ENCODE measurements around the gene BAG2.
A peak's percentile ranks its signal among the peaks of the same experiment; 100 is the strongest.

Gene BAG2

GRCh38 chr6:57172136-57173055, at the start of gene BAG2:
BAG2 (plus strand) TSS chr6:57172326; CDS start chr6:57172698, 372 bp downstream.
- in situ Hi-C loops (cut with MboI; ENCODE audit: low pct_unique_long_range_greater_than_20kb, low sequenced_read_pairs), result no loop called here
- peak; percentile 92 for DNase-seq

- in situ Hi-C loops (cut with MboI; ENCODE audit: low pct_unique_long_range_greater_than_20kb, low sequenced_read_pairs), result no loop called here
- no peak for DNase-seq
These were observed 49.0 kb upstream of the BAG2 start for GRCh38 chr6:57123111-57123510.

- no peak for DNase-seq
- in situ Hi-C loops (cut with MboI; ENCODE audit: low pct_unique_long_range_greater_than_20kb, low sequenced_read_pairs), result no loop called here
These were observed 44.4 kb upstream of the BAG2 start for GRCh38 chr6:57127763-57128162.

- DNase-seq, result no peak
These were observed 41.4 kb upstream of the BAG2 start for GRCh38 chr6:57130661-57131177.

DNA sequence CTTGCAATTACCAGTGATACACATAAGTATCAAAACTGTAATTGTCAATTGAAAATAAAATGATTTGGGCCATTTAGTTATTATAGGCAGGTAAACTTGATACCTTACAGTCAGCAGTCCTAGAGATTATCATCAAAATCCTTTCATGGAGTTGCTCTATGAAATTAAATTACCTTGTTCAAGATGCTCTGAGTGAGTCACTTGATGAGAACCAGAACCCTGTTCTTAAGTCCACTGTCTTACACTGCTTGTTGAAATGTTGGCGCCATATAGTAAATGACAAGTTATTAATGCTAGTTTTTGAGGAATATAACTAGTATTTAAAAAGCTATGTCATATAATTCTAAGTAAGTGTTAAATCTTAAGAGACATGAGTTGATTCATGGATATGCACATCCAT, 37.2 kb upstream of the BAG2 start:
- in situ Hi-C loops (cut with MboI; ENCODE audit: low pct_unique_long_range_greater_than_20kb, low sequenced_read_pairs), result no loop called here
- DNase-seq, result no peak

More at GRCh38 chr6:57130661-57131177, 41.4 kb upstream of the BAG2 start:
- in situ Hi-C loops (cut with MboI; ENCODE audit: low pct_unique_long_range_greater_than_20kb, low sequenced_read_pairs), result no loop called here

- in situ Hi-C loops (cut with MboI; ENCODE audit: low pct_unique_long_range_greater_than_20kb, low sequenced_read_pairs), result no loop called here
These were observed 36.2 kb upstream of the BAG2 start for GRCh38 chr6:57135885-57136284.

DNA sequence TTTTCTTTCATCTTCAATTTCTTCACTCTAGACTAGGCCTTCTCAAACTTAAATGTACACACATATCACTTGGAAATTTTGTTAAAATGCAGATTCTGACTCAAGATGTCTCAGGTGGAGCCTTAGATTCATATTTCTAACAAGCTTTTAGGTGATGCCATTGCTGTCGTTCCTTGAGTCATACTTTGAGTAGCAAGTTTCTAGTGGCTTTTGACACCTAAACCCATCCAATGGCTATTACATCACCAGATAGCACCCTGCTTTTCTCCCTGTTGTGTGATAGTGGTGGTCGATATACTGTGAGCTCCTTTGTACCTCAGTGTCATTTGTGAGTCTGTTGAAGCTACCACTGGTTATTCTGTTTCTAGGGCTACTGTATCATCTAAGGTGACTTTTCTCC, 34.8 kb upstream of the BAG2 start:
- no peak for DNase-seq
- in situ Hi-C loops (cut with MboI; ENCODE audit: low pct_unique_long_range_greater_than_20kb, low sequenced_read_pairs), result no loop called here

More at GRCh38 chr6:57135885-57136284, 36.2 kb upstream of the BAG2 start:
- no peak for DNase-seq

DNA sequence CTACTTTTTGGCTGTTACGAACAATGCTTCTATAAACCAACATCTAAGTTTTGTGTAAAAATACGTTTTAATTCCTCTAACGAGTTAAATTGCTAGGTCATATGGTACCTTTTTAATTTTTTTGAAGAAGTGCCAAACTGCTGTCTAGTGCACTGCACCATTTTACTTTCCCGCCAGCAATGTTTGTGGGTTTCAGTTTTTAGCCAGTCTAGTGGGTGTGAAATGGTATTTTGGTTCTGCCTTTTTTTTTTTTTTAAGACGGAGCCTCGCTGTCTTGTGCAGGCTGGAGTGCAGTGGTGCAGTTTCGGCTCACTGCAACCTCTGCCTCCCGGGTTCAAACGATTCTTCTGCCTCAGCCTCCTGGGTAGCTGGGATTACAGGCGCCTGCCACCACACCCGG, 34.1 kb upstream of the BAG2 start:
- DNase-seq, result no peak
- in situ Hi-C loops (cut with MboI; ENCODE audit: low pct_unique_long_range_greater_than_20kb, low sequenced_read_pairs), result no loop called here

DNA sequence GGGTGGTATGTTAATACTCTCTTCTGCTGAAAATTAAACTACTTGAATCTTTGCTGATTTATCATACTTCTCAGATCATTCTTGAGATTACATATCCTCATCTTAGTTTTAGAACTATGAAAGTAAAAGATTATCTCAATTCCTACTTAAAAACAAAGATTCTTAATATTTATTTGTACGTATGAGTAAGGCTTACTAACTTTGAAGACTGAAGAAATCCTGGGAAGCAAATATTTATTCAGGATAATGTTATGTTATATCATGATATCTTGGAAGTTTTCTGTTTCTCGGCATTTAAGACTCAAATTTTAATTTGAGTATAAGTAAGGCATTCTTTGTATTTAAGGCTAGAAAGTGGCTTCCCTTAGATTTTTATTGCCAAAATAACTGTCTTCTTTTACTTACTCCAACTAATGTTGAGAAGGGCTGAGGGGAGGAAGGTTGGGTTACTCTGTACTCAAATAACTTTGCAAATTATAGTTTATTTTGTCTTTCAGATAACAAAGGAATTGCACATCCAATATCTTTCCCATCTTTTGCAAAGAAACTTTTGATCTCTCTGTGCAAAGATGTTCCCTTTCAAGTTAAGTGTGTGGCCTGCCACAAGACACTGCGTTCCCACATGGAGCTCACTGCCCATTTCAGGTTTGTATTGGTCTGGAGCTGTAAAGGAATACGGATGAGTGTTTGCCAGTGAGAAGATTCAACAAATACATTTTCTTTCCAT, 30.5 kb upstream of the BAG2 start:
- DNase-seq, result no peak
- in situ Hi-C loops (cut with MboI; ENCODE audit: low pct_unique_long_range_greater_than_20kb, low sequenced_read_pairs), result no loop called here

- DNase-seq, result no peak
- in situ Hi-C loops (cut with MboI; ENCODE audit: low pct_unique_long_range_greater_than_20kb, low sequenced_read_pairs), result no loop called here
These were observed 30.0 kb upstream of the BAG2 start for GRCh38 chr6:57142178-57142525.

GRCh38 chr6:57143690-57144089, 28.4 kb upstream of the BAG2 start:
- DNase-seq, result no peak
- in situ Hi-C loops (cut with MboI; ENCODE audit: low pct_unique_long_range_greater_than_20kb, low sequenced_read_pairs), result no loop called here

DNA sequence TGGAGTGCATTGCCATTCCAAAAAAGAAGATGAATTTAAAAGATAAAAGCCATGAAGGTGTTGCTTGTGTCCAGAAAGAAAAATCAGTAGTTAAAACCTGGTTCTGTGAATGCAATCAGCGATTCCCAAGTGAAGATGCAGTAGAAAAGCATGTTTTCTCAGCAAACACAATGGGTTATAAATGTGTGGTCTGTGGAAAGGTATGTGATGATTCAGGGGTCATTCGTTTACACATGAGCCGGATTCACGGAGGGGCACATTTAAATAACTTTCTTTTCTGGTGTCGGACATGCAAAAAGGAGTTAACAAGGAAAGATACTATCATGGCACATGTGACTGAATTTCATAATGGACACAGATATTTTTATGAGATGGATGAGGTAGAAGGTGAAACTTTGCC, 24.7 kb upstream of the BAG2 start:
- in situ Hi-C loops (cut with MboI; ENCODE audit: low pct_unique_long_range_greater_than_20kb, low sequenced_read_pairs), result no loop called here

GRCh38 chr6:57147955-57148858, 23.9 kb upstream of the BAG2 start:
- DNase-seq, result no peak
- in situ Hi-C loops (cut with MboI; ENCODE audit: low pct_unique_long_range_greater_than_20kb, low sequenced_read_pairs), result no loop called here

More for the DNA sequence above, 24.7 kb upstream of the BAG2 start:
- no peak for DNase-seq

- in situ Hi-C loops (cut with MboI; ENCODE audit: low pct_unique_long_range_greater_than_20kb, low sequenced_read_pairs), result no loop called here
- DNase-seq, result no peak
These were observed 13.5 kb upstream of the BAG2 start for GRCh38 chr6:57158658-57159057.

DNA sequence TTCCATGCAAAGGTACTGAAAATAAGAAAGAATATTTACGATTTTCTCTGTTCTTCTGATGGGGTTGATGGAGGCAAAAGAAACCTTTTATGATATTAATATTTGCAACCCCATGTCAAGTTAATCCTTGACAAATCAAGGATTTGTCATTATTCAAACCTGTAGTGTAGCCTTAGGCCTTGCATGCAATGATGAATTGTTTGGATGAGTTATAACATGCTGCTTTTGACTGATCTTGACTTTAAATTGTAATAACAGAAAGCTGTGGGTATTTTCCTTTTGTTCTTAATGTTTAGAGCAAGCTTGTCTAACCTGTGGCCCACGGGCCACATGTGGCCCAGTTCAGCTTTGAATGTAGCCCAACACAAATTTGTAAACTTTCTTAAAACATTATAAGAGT, 13.0 kb upstream of the BAG2 start:
- DNase-seq, result no peak
- in situ Hi-C loops (cut with MboI; ENCODE audit: low pct_unique_long_range_greater_than_20kb, low sequenced_read_pairs), result no loop called here

GRCh38 chr6:57162028-57162427, 10.1 kb upstream of the BAG2 start:
- DNase-seq, result no peak
- in situ Hi-C loops (cut with MboI; ENCODE audit: low pct_unique_long_range_greater_than_20kb, low sequenced_read_pairs), result no loop called here

GRCh38 chr6:57162516-57162915, 9.6 kb upstream of the BAG2 start:
- in situ Hi-C loops (cut with MboI; ENCODE audit: low pct_unique_long_range_greater_than_20kb, low sequenced_read_pairs), result no loop called here
- DNase-seq, result no peak

DNA sequence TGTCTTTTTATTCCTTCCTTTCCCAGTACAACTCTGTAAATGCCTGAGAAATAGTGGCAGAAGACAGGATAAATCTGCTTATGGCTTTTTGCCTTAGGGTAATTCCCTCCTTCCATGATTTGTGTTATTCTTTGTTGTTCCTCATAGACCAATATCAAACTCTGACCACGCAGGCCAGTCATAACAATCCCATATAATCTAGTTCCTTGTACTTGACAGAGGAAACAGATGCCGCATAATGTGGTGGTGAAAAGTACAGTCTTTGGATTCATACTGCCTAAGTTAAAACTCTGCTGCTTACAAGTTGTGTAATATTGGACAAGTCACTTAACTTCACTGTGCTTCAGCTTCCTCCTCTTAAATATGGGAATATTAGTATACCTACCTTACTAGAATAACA, 8.2 kb upstream of the BAG2 start:
- in situ Hi-C loops (cut with MboI; ENCODE audit: low pct_unique_long_range_greater_than_20kb, low sequenced_read_pairs), result no loop called here
- DNase-seq, result peak; percentile 29

DNA sequence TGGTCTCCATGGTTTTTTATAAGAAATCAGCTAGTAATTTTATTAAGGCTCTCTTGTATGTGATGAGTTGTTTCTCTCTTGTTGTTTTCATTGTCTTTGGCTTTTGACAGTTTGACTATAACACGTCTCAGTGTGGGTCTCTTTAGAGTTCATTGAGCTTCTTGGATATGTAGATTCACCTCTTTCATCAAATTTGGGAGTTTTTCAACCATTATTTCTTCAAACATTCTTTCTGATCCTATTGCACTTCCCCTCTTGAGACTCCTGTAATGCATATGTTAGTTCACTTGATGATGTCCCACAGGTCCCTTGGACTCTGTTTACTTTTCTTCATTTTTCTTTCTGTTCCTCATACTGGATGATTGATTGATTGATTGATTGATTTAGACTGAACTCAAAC, 7.0 kb upstream of the BAG2 start:
- DNase-seq, result no peak
- in situ Hi-C loops (cut with MboI; ENCODE audit: low pct_unique_long_range_greater_than_20kb, low sequenced_read_pairs), result no loop called here

Data from KBM-7 (cell line).